OCI-LY3 (cell line): Measurements from ENCODE around the gene CERKL.
A peak's percentile ranks its signal among the peaks of the same experiment; 100 is the strongest.

Source experiments
- H2AFZ ChIP-seq: fragments of 200-600, 300-600 bp; shearing (Covaris generic); 2 replicates; pipeline ENCODE4 v1.6.0; 2014; ENCODE audit warnings: antibody characterized with exemption, low read depth, low read length
- H3K27ac ChIP-seq: fragments of 200-600, 300-600 bp; sonication (generic); 2 replicates; pipeline ENCODE4 v1.5.1; 2014; ENCODE audit warnings: mild to moderate bottlenecking, low read length, moderate library complexity, mixed read lengths
- H3K27me3 ChIP-seq: fragments of 200-600, 300-600 bp; sonication (generic); 2 replicates; pipeline ENCODE4 v1.6.1; 2014; ENCODE audit warnings: low read depth, low read length, mixed read lengths
- H3K36me3 ChIP-seq: fragments of 200-600, 300-600 bp; sonication (generic); replicated peaks from 2 replicates; pipeline ENCODE3; 2014; ENCODE audit warnings: low read depth, low read length, mixed read lengths
- H3K4me1 ChIP-seq: fragments of 300-600, 200-600 bp; sonication (generic); 2 replicates; pipeline ENCODE4 v1.6.1; 2014; ENCODE audit warnings: low read length, mixed read lengths
- H3K4me2 ChIP-seq: fragments of 200-600, 300-600 bp; sonication (generic); 2 replicates; pipeline ENCODE4 v1.6.1; 2014; ENCODE audit warnings: low read length, mixed read lengths
- H3K4me3 ChIP-seq: fragments of 300-600, 200-600 bp; sonication (generic); 2 replicates; pipeline ENCODE4 v1.5.1; 2014; ENCODE audit warnings: antibody characterized with exemption, mild to moderate bottlenecking, low read length, moderate library complexity
- H3K79me2 ChIP-seq: fragments of 300-600, 200-600 bp; shearing (Covaris generic); 2 replicates; pipeline ENCODE4 v1.6.1; 2014; ENCODE audit warnings: mild to moderate bottlenecking, low read length, mixed read lengths
- H3K9ac ChIP-seq: fragments of 300-600, 200-600 bp; shearing (Covaris generic); 2 replicates; pipeline ENCODE4 v1.6.0; 2014; ENCODE audit warnings: mild to moderate bottlenecking, low read length, moderate library complexity
- H3K9me3 ChIP-seq: fragments of 200-600, 300-600 bp; shearing (Covaris generic); 2 replicates; pipeline ENCODE4 v1.6.1; 2014; ENCODE audit warnings: low read length, mixed read lengths; ENCODE audit not compliant: insufficient read depth
- H4K20me1 ChIP-seq: fragments of 200-600, 300-600 bp; sonication (generic); 2 replicates; pipeline ENCODE4 v1.6.1; 2016; ENCODE audit warnings: low read length, mixed read lengths; ENCODE audit not compliant: insufficient read depth
- CTCF ChIP-seq: fragments of 200-600, 300-600 bp; sonication (generic); IDR thresholded peaks from 2 replicates; pipeline ENCODE4 v1.5.1; 2014; ENCODE audit warnings: antibody characterized with exemption, low read length, low read depth
- EZH2phosphoT487 ChIP-seq: fragments of 200-600 bp; shearing (Covaris generic); IDR thresholded peaks from 2 replicates; pipeline ENCODE4 v1.6.1; 2018; ENCODE audit warnings: antibody characterized with exemption, mixed run types, low read depth

Gene CERKL

DNA sequence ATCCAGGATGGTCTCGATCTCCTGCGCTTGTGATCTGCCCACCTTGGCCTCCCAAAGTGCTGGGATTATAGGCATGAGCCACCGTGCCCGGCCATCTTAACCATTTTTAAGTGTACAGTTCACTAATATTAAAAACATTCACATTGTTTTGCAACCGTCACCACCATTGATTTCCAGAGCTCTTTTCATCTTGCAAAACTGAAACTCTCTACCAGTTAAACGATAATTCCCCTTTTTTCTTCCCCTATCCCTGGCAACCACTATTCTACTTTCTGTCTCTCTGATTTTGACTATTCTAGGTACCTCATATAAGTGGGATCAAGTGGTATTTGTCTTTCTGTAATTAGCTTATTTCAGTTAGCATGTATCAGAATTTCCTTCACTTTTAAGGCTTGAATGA lies 40.2 kb upstream of the CERKL start:
- H3K27me3 ChIP-seq, result no peaks in the 10 kb centered on the region
- TF ChIP-seq CTCF, result no peak
- TF ChIP-seq EZH2phosphoT487, result no peak
- H3K4me3 ChIP-seq, result no peak overlapping the region
- H2AFZ ChIP-seq, result no peak overlapping the region
- H3K9me3 ChIP-seq, result no peaks in the 10 kb centered on the region
- H3K9ac ChIP-seq, result no peak overlapping the region
- no peak overlapping the region for H3K27ac ChIP-seq
- H3K4me2 ChIP-seq, result peak overlapping the region; percentile 35; the same call in 1 of the 2 replicates
- H3K4me1 ChIP-seq, result peaks cover 15% of the 10 kb centered on the region
- no peaks in the 10 kb centered on the region for H3K36me3 ChIP-seq
- no peaks in the 10 kb centered on the region for H4K20me1 ChIP-seq
- H3K79me2 ChIP-seq, result no peaks in the 10 kb centered on the region

DNA sequence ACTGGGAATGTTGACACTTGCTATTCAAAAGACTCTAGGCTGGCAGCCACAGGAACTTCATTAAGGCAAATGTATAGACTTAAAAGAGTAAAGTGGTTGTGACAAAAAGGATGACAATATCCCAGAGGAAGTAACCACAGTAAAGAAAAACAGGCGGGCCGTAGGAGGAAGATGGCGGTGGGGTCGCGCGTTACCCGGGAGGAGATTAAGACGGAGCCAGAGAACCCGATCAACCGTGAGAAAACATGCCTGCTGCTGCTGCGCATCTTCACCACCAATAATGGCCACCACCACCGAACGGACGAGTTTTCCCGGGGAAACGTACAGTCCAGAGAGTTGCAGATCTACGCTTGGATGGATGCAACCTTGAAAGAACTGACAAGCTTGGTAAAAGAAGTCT lies 37.4 kb upstream of the CERKL start:
- H3K36me3 ChIP-seq, result no peaks in the 10 kb centered on the region
- H3K4me2 ChIP-seq, result no peak overlapping the region
- no peak for TF ChIP-seq EZH2phosphoT487
- TF ChIP-seq CTCF, result no peak
- H3K9me3 ChIP-seq, result no peaks in the 10 kb centered on the region
- H3K9ac ChIP-seq, result no peak overlapping the region
- no peak overlapping the region for H3K4me3 ChIP-seq
- H3K27me3 ChIP-seq, result no peaks in the 10 kb centered on the region
- H3K4me1 ChIP-seq, result peaks cover 33% of the 10 kb centered on the region
- H2AFZ ChIP-seq, result no peak overlapping the region
- no peak overlapping the region for H3K27ac ChIP-seq
- H4K20me1 ChIP-seq, result no peaks in the 10 kb centered on the region
- H3K79me2 ChIP-seq, result no peaks in the 10 kb centered on the region

DNA sequence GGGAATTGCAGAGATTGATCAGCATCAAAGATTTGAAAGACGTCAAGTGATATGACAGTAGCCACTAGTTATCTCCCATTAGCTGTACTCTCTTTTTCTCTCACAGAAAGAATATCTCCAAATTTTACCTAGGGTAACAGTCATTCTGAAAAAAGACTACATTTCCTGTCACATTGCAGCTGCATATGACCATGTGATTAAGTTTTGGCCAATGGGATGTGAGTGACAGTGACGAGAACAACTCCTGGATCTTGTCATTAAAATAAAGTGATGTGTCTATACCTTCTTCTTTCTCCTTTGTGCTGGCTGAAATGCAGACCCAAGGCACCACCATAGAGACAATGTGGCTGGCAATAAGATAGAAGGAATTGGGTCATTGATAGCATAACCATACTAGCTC lies 34.0 kb upstream of the CERKL start:
- 0 out of 2 replicates have a peak overlapping the region, but pooled peaks have one; percentile 7 for H3K4me3 ChIP-seq
- no peaks in the 10 kb centered on the region for H3K36me3 ChIP-seq
- H3K79me2 ChIP-seq, result no peaks in the 10 kb centered on the region
- H3K27me3 ChIP-seq, result no peaks in the 10 kb centered on the region
- H3K4me2 ChIP-seq, result peak overlapping the region; percentile 42
- H3K4me1 ChIP-seq, result peaks cover 51% of the 10 kb centered on the region
- no peak for TF ChIP-seq EZH2phosphoT487
- TF ChIP-seq CTCF, result no peak
- H4K20me1 ChIP-seq, result no peaks in the 10 kb centered on the region
- H3K9ac ChIP-seq, result no peak overlapping the region
- no peaks in the 10 kb centered on the region for H3K9me3 ChIP-seq
- no peak overlapping the region for H2AFZ ChIP-seq
- peak overlapping the region; percentile 34; the same call in 1 of the 2 replicates for H3K27ac ChIP-seq

- Histone ChIP-seq H2AFZ (no peak overlapping the region), H3K79me2 (no peaks in the 10 kb centered on the region), H3K4me1 (peaks cover 56% of the 10 kb centered on the region), H4K20me1 (no peaks in the 10 kb centered on the region), H3K4me3 (peak overlapping the region; percentile 37; the same call in 1 of the 2 replicates), H3K27me3 (no peaks in the 10 kb centered on the region), H3K4me2 (peak overlapping the region; percentile 70), H3K9ac (no peak overlapping the region), H3K27ac (no peak overlapping the region), H3K36me3 (no peaks in the 10 kb centered on the region), H3K9me3 (no peaks in the 10 kb centered on the region)
- TF ChIP-seq EZH2phosphoT487, result no peak
- TF ChIP-seq CTCF, result no peak
These were observed 29.8 kb upstream of the CERKL start for GRCh38 chr2:181686576-181687185.
